H1 (cell line): ENCODE data around the gene RANBP17. TPM values are rescaled to one million over a fixed set of nuclear protein-coding genes. Genes with fewer than 3 reads are reported as not detected.

Experiments used
- CTCF ChIA-PET: fragments of 300-600 bp; sonication (Branson Sonifier 250); formaldehyde crosslinking; loops from one replicate; lab custom pipeline; 2021; ENCODE audit not compliant: partially characterized antibody; lab: Charles Lee
- POLR2A ChIA-PET: fragments of 300-600 bp; sonication (Branson Sonifier 250); formaldehyde crosslinking; loops from one replicate; lab custom pipeline; 2021; ENCODE audit warnings: inconsistent platforms; ENCODE audit not compliant: partially characterized antibody; lab: Charles Lee
- DNase-seq, 2 experiments: peaks; one replicate each; pipeline versions ENCODE4 v3.0.0 to v3.0.0-alpha.2; 2010 to 2022; ENCODE audit warnings: low spot score in 2 of 2, low read depth in 1 of 2, mixed read lengths in 1 of 2
- FAIRE-seq: peaks from 2 replicates; lab custom pipeline; 2011; peaks lifted over from hg19 to GRCh38; lab: Jason Lieb, UNC
- H2AFZ ChIP-seq: 2 replicates; pipeline ENCODE4 v1.8.1; 2012; ENCODE audit warnings: low read length, inconsistent platforms
- H2AK5ac ChIP-seq: 2 replicates; pipeline ENCODE4 v1.6.1; 2013; ENCODE audit warnings: low read depth, low read length
- H2BK120ac ChIP-seq: replicated peaks from 2 replicates; pipeline ENCODE3; 2013; ENCODE audit warnings: low read depth, low read length, inconsistent platforms
- H2BK12ac ChIP-seq: 2 replicates; pipeline ENCODE4 v1.6.1; 2013; ENCODE audit warnings: low read depth, low read length
- H2BK15ac ChIP-seq: 2 replicates; pipeline ENCODE4 v1.6.1; 2013; ENCODE audit warnings: low read length
- H2BK20ac ChIP-seq: 2 replicates; pipeline ENCODE4 v1.6.1; 2013; ENCODE audit warnings: low read length
- H2BK5ac ChIP-seq: 2 replicates; pipeline ENCODE4 v1.6.1; 2013; ENCODE audit warnings: low read depth, low read length
- H3K14ac ChIP-seq: 2 replicates; pipeline ENCODE4 v1.6.1; 2013; ENCODE audit warnings: inconsistent platforms; ENCODE audit not compliant: insufficient read length
- H3K18ac ChIP-seq: 2 replicates; pipeline ENCODE4 v1.6.1; 2013; ENCODE audit warnings: low read length; ENCODE audit errors: extremely low read depth
- H3K23ac ChIP-seq: 2 replicates; pipeline ENCODE4 v1.6.1; 2013; ENCODE audit warnings: inconsistent platforms; ENCODE audit not compliant: insufficient read length
- H3K23me2 ChIP-seq: 2 replicates; pipeline ENCODE4 v1.6.1; 2013; ENCODE audit warnings: low read depth, low read length
- H3K27ac ChIP-seq: 2 replicates; pipeline ENCODE4 v1.6.1; 2011; ENCODE audit warnings: low read depth, low read length, inconsistent platforms
- H3K27me3 ChIP-seq, 4 experiments: replicated peaks in 1 of 4; 1 replicate in 1 of 4; 2 replicates in 3 of 4; pipeline versions ENCODE4 v1.6.1 to v1.8.1; 2011 to 2013; ENCODE audit warnings: low read length in 3 of 4, mild to moderate bottlenecking in 3 of 4, inconsistent platforms in 2 of 4, mixed read lengths in 2 of 4, moderate library complexity in 1 of 4; ENCODE audit not compliant: control insufficient read depth in 3 of 4, insufficient read depth in 3 of 4; ENCODE audit errors: extremely low read depth in 1 of 4
- H3K36me3 ChIP-seq, 4 experiments: 2 replicates each; pipeline versions ENCODE4 v1.6.1 to v1.8.1; 2011 to 2013; ENCODE audit warnings: mild to moderate bottlenecking in 4 of 4, low read length in 3 of 4, moderate library complexity in 2 of 4, control low read depth in 1 of 4, inconsistent platforms in 1 of 4; ENCODE audit not compliant: insufficient read depth in 4 of 4, control insufficient read depth in 2 of 4
- H3K4ac ChIP-seq: replicated peaks from 2 replicates; pipeline ENCODE3; 2013; ENCODE audit warnings: low read length, low read depth, mixed read lengths, inconsistent platforms; ENCODE audit not compliant: insufficient read length
- H3K4me1 ChIP-seq, 4 experiments: replicated peaks in 1 of 4; 1 replicate in 1 of 4; 2 replicates in 3 of 4; pipeline versions ENCODE4 v1.6.1 to v1.8.1; 2011 to 2013; ENCODE audit warnings: low read length in 3 of 4, inconsistent platforms in 2 of 4, mixed read lengths in 1 of 4; ENCODE audit not compliant: insufficient read depth in 4 of 4, control insufficient read depth in 3 of 4
- H3K4me2 ChIP-seq, 2 experiments: 2 replicates each; pipeline versions ENCODE4 v1.6.1 to v1.8.1; 2011 to 2013; ENCODE audit warnings: low read depth in 2 of 2, low read length in 2 of 2, control low read depth in 1 of 2, inconsistent platforms in 1 of 2, mild to moderate bottlenecking in 1 of 2; ENCODE audit not compliant: insufficient read depth in 1 of 2
- H3K4me3 ChIP-seq, 4 experiments: fragments of 200-600, 300-600 bp in 1 of 4; sonication (generic), shearing (Covaris generic), sonication (Bioruptor Twin) in 1 of 4; 2 replicates each; pipeline versions ENCODE4 v1.5.1 to v1.8.1; 2011 to 2016; ENCODE audit warnings: low read length in 4 of 4, low read depth in 3 of 4, control low read depth in 2 of 4, inconsistent platforms in 2 of 4, mild to moderate bottlenecking in 2 of 4, mixed read lengths in 1 of 4, moderate library complexity in 1 of 4; ENCODE audit not compliant: insufficient read depth in 2 of 4; ENCODE audit errors: extremely low read depth in 1 of 4
- H3K56ac ChIP-seq: replicated peaks from 2 replicates; pipeline ENCODE3; 2013; ENCODE audit warnings: low read depth, mild to moderate bottlenecking, mixed read lengths, low read length, inconsistent platforms; ENCODE audit not compliant: insufficient read length
- H3K79me1 ChIP-seq: 2 replicates; pipeline ENCODE4 v1.6.1; 2013; ENCODE audit warnings: low read depth, low read length, control low read depth
- H3K79me2 ChIP-seq, 2 experiments: 2 replicates each; pipeline versions ENCODE4 v1.6.1 to v1.8.1; 2012 to 2013; ENCODE audit warnings: low read length in 2 of 2, mild to moderate bottlenecking in 2 of 2, inconsistent platforms in 1 of 2; ENCODE audit not compliant: insufficient read depth in 2 of 2, control insufficient read depth in 1 of 2
- H3K9ac ChIP-seq, 4 experiments: replicated peaks in 1 of 4; 1 replicate in 1 of 4; 2 replicates in 3 of 4; pipeline versions ENCODE4 v1.6.1 to v1.8.1; 2011 to 2013; ENCODE audit warnings: low read depth in 3 of 4, low read length in 3 of 4, control low read depth in 2 of 4, mild to moderate bottlenecking in 2 of 4, moderate library complexity in 2 of 4, inconsistent platforms in 1 of 4; ENCODE audit errors: extremely low read depth in 1 of 4
- H3K9me3 ChIP-seq, 2 experiments: 2 replicates each; pipeline versions ENCODE4 v1.6.1 to v1.8.1; 2012 to 2013; ENCODE audit warnings: mild to moderate bottlenecking in 2 of 2, moderate library complexity in 2 of 2, control low read depth in 1 of 2, inconsistent platforms in 1 of 2, low read depth in 1 of 2, low read length in 1 of 2, mixed read lengths in 1 of 2; ENCODE audit not compliant: insufficient read depth in 2 of 2
- H4K20me1 ChIP-seq, 2 experiments: replicated peaks in 1 of 2; 2 replicates each; pipeline versions ENCODE3 to v1.8.1; 2011 to 2013; ENCODE audit warnings: inconsistent platforms in 2 of 2, low read length in 2 of 2, mild to moderate bottlenecking in 1 of 2; ENCODE audit not compliant: insufficient read depth in 2 of 2, control insufficient read depth in 1 of 2
- H4K5ac ChIP-seq: 2 replicates; pipeline ENCODE4 v1.6.1; 2013; ENCODE audit warnings: low read length, low read depth, mixed read lengths, inconsistent platforms; ENCODE audit not compliant: insufficient read length
- H4K8ac ChIP-seq: 2 replicates; pipeline ENCODE4 v1.8.0; 2013; ENCODE audit warnings: mild to moderate bottlenecking, moderate library complexity, low read length, inconsistent platforms; ENCODE audit not compliant: insufficient read depth; ENCODE audit errors: extremely low read depth
- H4K91ac ChIP-seq: replicated peaks from 2 replicates; pipeline ENCODE3; 2013; ENCODE audit warnings: low read length, mixed read lengths, inconsistent platforms; ENCODE audit not compliant: insufficient read length
- WGBS, 2 experiments: shearing (Covaris generic) in 1 of 2; methylation state at CpG; one replicate each; pipeline versions ENCODE4 v1.1.6 to v1.1.7; 2013 to 2015; ENCODE audit warnings: low lambda C conversion rate in 2 of 2, mixed read lengths in 2 of 2, inconsistent platforms in 1 of 2, low coverage in 1 of 2, missing lambda C conversion rate in 1 of 2; ENCODE audit not compliant: insufficient replicate concordance in 2 of 2, insufficient coverage in 1 of 2, insufficient read length in 1 of 2; ENCODE audit errors: extremely low coverage in 1 of 2, missing lambda C conversion rate in 1 of 2; 5-methylcytosine and 5-hydroxymethylcytosine counted together
- polyA plus RNA-seq, 7 experiments: library from polyadenylated mRNA; depleted of rRNA in 3 of 7; stranded (reverse) in 5 of 7; unstranded in 2 of 7; fragments of >200 nt in 5 of 7; fragments of 200-250 nt in 2 of 7; gene quantifications; 1 replicate in 5 of 7; 2 replicates in 1 of 7; 4 replicates in 1 of 7; pipeline versions ENCODE4 v1.2.1 to v1.2.3, GENCODE V29; 2011 to 2013; ENCODE audit warnings: missing spikeins in 2 of 7, mixed read lengths in 2 of 7
- total RNA-seq: library from RNA; stranded (reverse); fragmentation: NEBNext Ultra II Directional; extraction: Animal tissue kit (Norgen Biotek cat#: 25700); gene quantifications from 2 replicates; pipeline ENCODE4 v1.2.1, GENCODE V29; 2021

Gene RANBP17
- total and polyA plus RNA-seq, 2 of the 8 experiments (the other 6 are each of a cell fraction or from before 2014, with no cell fraction given): 8.6 to 21.3 TPM

- no peak overlapping the region for H3K56ac ChIP-seq
- POLR2A ChIA-PET: interaction anchor here (0.6 to 0.8 kb wide), 2 partner anchors 14 to 912 kb away, joined by 3 to 4 read pairs; partner anchors contain the start of gene TLX3
- H3K23ac ChIP-seq: no peak overlapping the region
- no peak overlapping the region for H4K91ac ChIP-seq
- no peaks in the 10 kb centered on the region for H3K9me3 ChIP-seq
- H3K14ac ChIP-seq: no peak overlapping the region
- no peaks in the 10 kb centered on the region; a peak in 1 of 8 replicates for H3K36me3 ChIP-seq
- H2BK20ac ChIP-seq: no peak overlapping the region
- H3K79me2 ChIP-seq: no peaks in the 10 kb centered on the region
- DNase-seq (no peak), FAIRE-seq (no peak)
- no peak overlapping the region for H2BK12ac ChIP-seq
- CTCF ChIA-PET: interaction anchor here (1.1 to 3.7 kb wide), 4 partner anchors 13 to 46 kb away, joined by 3 to 24 read pairs (median 4); partner anchors contain the start of gene TLX3
- no peaks in the 10 kb centered on the region for H3K79me1 ChIP-seq
- no peak overlapping the region for H3K4me3 ChIP-seq
- no peak overlapping the region for H4K5ac ChIP-seq
- H2AFZ ChIP-seq: no peak overlapping the region
- no peak overlapping the region for H3K9ac ChIP-seq
- H4K20me1 ChIP-seq: peaks cover 0 to 3% of the 10 kb centered on the region in 2 experiments
- 75% methylated on average over 1 of the region's 1 CpG; no CpG with 5 or more reads in 1 of the 2 experiments for WGBS, 2 experiments
- H3K4ac ChIP-seq: no peak overlapping the region
- H3K4me1 ChIP-seq: peaks cover 0 to 2% (median 0%) of the 10 kb centered on the region in 4 experiments; a peak in 1 of 7 replicates
- no peak overlapping the region for H2BK15ac ChIP-seq
- H3K27me3 ChIP-seq: no peaks in the 10 kb centered on the region; a peak in 2 of 7 replicates
- H2BK120ac ChIP-seq: no peak overlapping the region
- H3K18ac ChIP-seq: no peak overlapping the region
- H3K4me2 ChIP-seq: no peak overlapping the region
- H3K27ac ChIP-seq: no peak overlapping the region
- no peaks in the 10 kb centered on the region for H3K23me2 ChIP-seq
- H4K8ac ChIP-seq: no peak overlapping the region
- H2AK5ac ChIP-seq: no peak overlapping the region
- H2BK5ac ChIP-seq: no peak overlapping the region
Observed at GRCh38 chr5:171295299-171295698, 433.5 kb downstream of the RANBP17 start.
